DMS153 treated with DMSO at 0.1 percent for 48 hours (cell line): ENCODE data around the gene PLS3.
"Not testable (repeated sequence)": the region's sequence is repeated elsewhere in the genome, so short reads cannot be mapped to it uniquely, and the experiment has no call there.

Experiments used
- DNase-seq: peaks from one replicate; lab custom pipeline; 2025; ENCODE audit not compliant: unreplicated experiment; lab: John Stamatoyannopoulos, UW

The PLS3 gene

GRCh38 chrX:115602729-115603389 is 41.9 kb downstream of the PLS3 start:
- DNase-seq: no peak

- no peak for DNase-seq
Measured at GRCh38 chrX:115603534-115604074, 42.6 kb downstream of the PLS3 start.

- no peak for DNase-seq
Measured at GRCh38 chrX:115606861-115607260, 45.9 kb downstream of the PLS3 start.

- no peak for DNase-seq
Measured at GRCh38 chrX:115609621-115610020, 48.6 kb downstream of the PLS3 start.

GRCh38 chrX:115616943-115617563 is 56.1 kb downstream of the PLS3 start:
- DNase-seq: no peak

- no peak for DNase-seq
Measured at GRCh38 chrX:115622534-115622933, 61.6 kb downstream of the PLS3 start.

- DNase-seq: no peak
Measured at GRCh38 chrX:115624916-115625315, 63.9 kb downstream of the PLS3 start.

- no peak for DNase-seq
Measured at GRCh38 chrX:115625572-115626301, 64.8 kb downstream of the PLS3 start.

- no peak for DNase-seq
Measured at GRCh38 chrX:115630204-115630603, 69.2 kb downstream of the PLS3 start.

GRCh38 chrX:115632455-115632854 is 71.5 kb downstream of the PLS3 start:
- no peak for DNase-seq

- DNase-seq: not testable (repeated sequence)
Measured at GRCh38 chrX:115633397-115633796, 72.4 kb downstream of the PLS3 start.

GRCh38 chrX:115639334-115639880 is 78.4 kb downstream of the PLS3 start:
- DNase-seq: no peak

- DNase-seq: no peak
Measured at GRCh38 chrX:115642311-115642710, 81.3 kb downstream of the PLS3 start.

GRCh38 chrX:115642895-115643530 is 82.0 kb downstream of the PLS3 start:
- no peak for DNase-seq

GRCh38 chrX:115644397-115644796 is 83.4 kb downstream of the PLS3 start:
- DNase-seq: not testable (repeated sequence)

- DNase-seq: no peak
Measured at GRCh38 chrX:115649461-115650063, 88.6 kb downstream of the PLS3 start.

- no peak for DNase-seq
Measured at GRCh38 chrX:115650449-115650848, 89.5 kb downstream of the PLS3 start.

GRCh38 chrX:115650916-115651315 is 89.9 kb downstream of the PLS3 start:
- peak; percentile 21 for DNase-seq

- DNase-seq: no peak
Measured at GRCh38 chrX:115652221-115652620, 91.2 kb downstream of the PLS3 start.

GRCh38 chrX:115665122-115665521 is 104.1 kb downstream of the PLS3 start:
- no peak for DNase-seq

- DNase-seq: no peak
Measured at GRCh38 chrX:115679460-115679859, 118.5 kb downstream of the PLS3 start.
